ENCODE measurements around the gene CYS1.

The CYS1 gene

DNA sequence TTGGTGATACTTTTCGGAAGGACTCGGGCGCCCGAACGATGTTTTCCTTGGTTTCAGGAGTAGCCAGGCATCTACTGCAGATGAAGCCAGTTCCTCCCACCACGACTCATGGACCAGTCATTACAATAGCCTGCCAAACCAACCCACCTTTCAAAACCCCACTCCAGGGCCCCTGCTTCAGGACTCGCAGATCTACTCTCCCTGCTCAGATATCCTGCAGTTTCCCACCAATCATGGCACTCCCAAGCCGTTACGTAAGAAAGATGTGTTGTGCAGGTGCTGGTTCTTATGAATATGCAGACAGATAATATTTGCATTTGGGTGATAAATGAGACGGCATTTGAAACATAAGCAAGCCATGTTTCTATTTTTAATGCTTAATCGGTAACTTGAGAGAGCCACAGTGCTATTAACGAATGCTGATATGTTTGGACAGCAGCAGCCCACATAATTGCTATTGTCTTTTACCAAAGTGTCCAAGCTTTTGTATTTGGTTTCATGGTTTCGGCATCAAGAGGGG is 3.5 kb upstream of the CYS1 start:
- ATAC-seq (ENCODE audit: low read depth) (no peak), DNase-seq (ENCODE audit: low spot score) (no peak)
- Histone ChIP-seq H3K4me3 (ENCODE audit: severe bottlenecking) (no peak overlapping the region), H3K27ac (ENCODE audit: poor library complexity, severe bottlenecking) (no peak overlapping the region), H3K4me1 (ENCODE audit: insufficient read depth, poor library complexity, severe bottlenecking) (no peaks in the 10 kb centered on the region), H3K36me3 (ENCODE audit: low read depth) (no peaks in the 10 kb centered on the region), H3K27me3 (ENCODE audit: insufficient read depth, poor library complexity, severe bottlenecking) (peaks cover 51% of the 10 kb centered on the region), H3K9me3 (ENCODE audit: severe bottlenecking) (no peaks in the 10 kb centered on the region)
- TF ChIP-seq, protein P1, sequence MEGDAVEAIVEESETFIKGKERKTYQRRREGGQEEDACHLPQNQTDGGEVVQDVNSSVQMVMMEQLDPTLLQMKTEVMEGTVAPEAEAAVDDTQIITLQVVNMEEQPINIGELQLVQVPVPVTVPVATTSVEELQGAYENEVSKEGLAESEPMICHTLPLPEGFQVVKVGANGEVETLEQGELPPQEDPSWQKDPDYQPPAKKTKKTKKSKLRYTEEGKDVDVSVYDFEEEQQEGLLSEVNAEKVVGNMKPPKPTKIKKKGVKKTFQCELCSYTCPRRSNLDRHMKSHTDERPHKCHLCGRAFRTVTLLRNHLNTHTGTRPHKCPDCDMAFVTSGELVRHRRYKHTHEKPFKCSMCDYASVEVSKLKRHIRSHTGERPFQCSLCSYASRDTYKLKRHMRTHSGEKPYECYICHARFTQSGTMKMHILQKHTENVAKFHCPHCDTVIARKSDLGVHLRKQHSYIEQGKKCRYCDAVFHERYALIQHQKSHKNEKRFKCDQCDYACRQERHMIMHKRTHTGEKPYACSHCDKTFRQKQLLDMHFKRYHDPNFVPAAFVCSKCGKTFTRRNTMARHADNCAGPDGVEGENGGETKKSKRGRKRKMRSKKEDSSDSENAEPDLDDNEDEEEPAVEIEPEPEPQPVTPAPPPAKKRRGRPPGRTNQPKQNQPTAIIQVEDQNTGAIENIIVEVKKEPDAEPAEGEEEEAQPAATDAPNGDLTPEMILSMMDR (IDR thresholded peaks at IDR 0.05; ENCODE audit: poor library complexity, severe bottlenecking) = no peak

GRCh38 chr2:10083046-10083445 is 2.8 kb upstream of the CYS1 start:
- H3K27me3 ChIP-seq (ENCODE audit: insufficient read depth, poor library complexity, severe bottlenecking) = peaks cover 58% of the 10 kb centered on the region
- DNase-seq (ENCODE audit: low spot score) (no peak), ATAC-seq (ENCODE audit: low read depth) (no peak)
- no peaks in the 10 kb centered on the region for H3K9me3 ChIP-seq (ENCODE audit: severe bottlenecking)
- no peaks in the 10 kb centered on the region for H3K4me1 ChIP-seq (ENCODE audit: insufficient read depth, poor library complexity, severe bottlenecking)
- no peak overlapping the region for H3K27ac ChIP-seq (ENCODE audit: poor library complexity, severe bottlenecking)
- TF ChIP-seq, protein P1 (IDR thresholded peaks at IDR 0.05; ENCODE audit: poor library complexity, severe bottlenecking) = no peak
- H3K4me3 ChIP-seq (ENCODE audit: severe bottlenecking) = no peak overlapping the region
- no peaks in the 10 kb centered on the region for H3K36me3 ChIP-seq (ENCODE audit: low read depth)

GRCh38 chr2:10080536-10081304 is 509 bp upstream of the CYS1 start:
- H3K36me3 ChIP-seq (ENCODE audit: low read depth) = no peaks in the 10 kb centered on the region
- no peaks in the 10 kb centered on the region for H3K4me1 ChIP-seq (ENCODE audit: insufficient read depth, poor library complexity, severe bottlenecking)
- peak overlapping the region; percentile 54 for H3K4me3 ChIP-seq (ENCODE audit: severe bottlenecking)
- peaks cover 58% of the 10 kb centered on the region for H3K27me3 ChIP-seq (ENCODE audit: insufficient read depth, poor library complexity, severe bottlenecking)
- no peaks in the 10 kb centered on the region for H3K9me3 ChIP-seq (ENCODE audit: severe bottlenecking)
- TF ChIP-seq, protein P1 (IDR thresholded peaks at IDR 0.05; ENCODE audit: poor library complexity, severe bottlenecking) = no peak
- ATAC-seq (ENCODE audit: low read depth) = no peak
- no peak overlapping the region for H3K27ac ChIP-seq (ENCODE audit: poor library complexity, severe bottlenecking)
- DNase-seq (ENCODE audit: low spot score) = no peak

DNA sequence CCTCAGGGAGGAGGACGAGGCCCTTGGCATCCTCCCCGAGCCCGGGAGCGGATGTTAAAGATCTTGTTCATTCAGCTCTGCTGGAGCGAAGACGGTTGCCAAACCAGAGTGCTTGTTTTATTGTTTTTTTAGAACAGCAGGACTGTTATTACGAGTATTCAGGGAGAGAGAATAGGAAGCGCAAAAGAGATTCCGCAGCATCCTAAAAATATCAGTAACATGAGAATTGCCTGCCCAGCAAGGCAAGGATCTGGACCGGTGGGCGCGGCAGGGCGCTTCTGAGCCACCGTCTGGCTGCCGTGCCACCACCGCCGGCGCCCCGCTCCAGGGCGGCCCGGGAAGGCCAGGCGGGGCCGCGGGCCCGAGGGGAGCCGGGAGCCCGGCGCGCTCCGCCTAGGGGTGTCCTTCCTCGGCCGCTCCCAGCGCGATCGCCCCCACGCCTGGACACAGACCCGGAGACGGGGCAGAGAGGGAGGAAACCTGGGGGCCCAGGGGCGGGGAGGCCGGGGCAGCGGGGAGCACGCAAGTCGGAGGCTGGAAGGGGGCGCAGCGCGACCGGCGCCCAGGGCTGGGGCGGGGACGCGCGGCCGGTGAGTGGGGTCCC is 843 bp downstream of the CYS1 start:
- no peak overlapping the region for H3K27ac ChIP-seq (ENCODE audit: poor library complexity, severe bottlenecking)
- H3K4me1 ChIP-seq (ENCODE audit: insufficient read depth, poor library complexity, severe bottlenecking) = no peaks in the 10 kb centered on the region
- H3K9me3 ChIP-seq (ENCODE audit: severe bottlenecking) = no peaks in the 10 kb centered on the region
- DNase-seq (ENCODE audit: low spot score) (no peak), ATAC-seq (ENCODE audit: low read depth) (peak; percentile 74)
- H3K36me3 ChIP-seq (ENCODE audit: low read depth) = no peaks in the 10 kb centered on the region
- peak overlapping the region; percentile 54 for H3K4me3 ChIP-seq (ENCODE audit: severe bottlenecking)
- TF ChIP-seq, protein P1 (IDR thresholded peaks at IDR 0.05; ENCODE audit: poor library complexity, severe bottlenecking) = no peak
- H3K27me3 ChIP-seq (ENCODE audit: insufficient read depth, poor library complexity, severe bottlenecking) = peaks cover 49% of the 10 kb centered on the region
